T-helper 1 cell (primary cell): ENCODE results near the gene PHACTR3.

Source experiments
- DNase-seq, 5 donors: peaks; one replicate each; pipeline ENCODE4 v3.0.0-alpha.2; 2012 to 2020

PHACTR3 gene

DNA sequence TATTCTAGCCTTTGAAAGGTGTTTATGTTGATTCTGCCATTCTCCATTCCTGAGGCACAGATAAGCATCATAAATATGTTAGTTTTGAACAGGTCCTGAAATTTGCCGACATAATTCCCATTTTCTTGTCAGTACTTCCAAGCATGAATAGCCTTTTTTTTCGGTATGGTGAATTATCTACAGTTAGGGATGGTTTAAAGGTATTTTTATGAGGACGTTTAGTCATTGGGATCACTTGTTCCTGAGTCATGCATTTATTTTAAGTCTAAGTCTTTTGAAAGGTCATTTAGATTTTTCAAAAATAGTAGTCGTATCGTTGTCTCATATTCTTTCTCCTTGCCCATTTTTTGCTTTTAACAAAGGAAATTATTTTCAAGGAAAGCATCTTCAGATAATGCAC lies 98.7 kb downstream of the PHACTR3 start:
- no peak for DNase-seq

DNA sequence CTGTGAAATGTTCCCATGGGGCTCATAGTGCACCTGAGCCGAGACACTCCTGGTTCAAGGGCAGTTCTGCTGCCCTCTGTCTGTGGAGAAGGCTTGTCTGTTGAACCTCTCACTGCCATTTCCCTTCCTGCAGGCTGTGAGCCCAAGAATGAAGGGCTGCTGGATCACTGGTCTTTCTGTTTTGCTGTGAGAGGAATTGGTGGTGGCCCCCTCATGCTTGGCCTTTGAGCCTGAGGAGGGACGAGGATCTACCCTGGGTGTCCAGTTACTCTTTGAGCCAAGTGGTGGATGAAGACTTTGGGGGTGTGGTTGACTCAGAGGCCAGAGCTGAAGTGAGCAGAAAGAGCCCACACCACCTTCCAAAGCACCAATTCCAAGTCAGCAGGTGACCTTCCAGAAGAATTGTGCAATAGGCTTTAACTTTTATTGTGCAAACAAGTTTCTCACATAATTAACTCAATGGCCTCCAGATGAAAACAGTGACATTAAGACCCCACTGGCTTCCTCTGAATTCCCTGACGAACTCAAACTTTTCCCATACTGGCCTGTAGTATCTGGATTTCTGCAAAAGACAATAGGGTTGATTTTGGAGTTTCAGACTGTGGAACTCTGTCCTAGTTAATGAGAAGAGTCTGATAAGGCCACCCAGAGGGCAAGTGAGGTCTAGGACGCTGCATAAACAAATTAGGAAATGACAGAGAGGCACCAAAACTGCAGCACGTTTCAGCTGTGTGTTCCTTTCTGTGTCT lies 101.5 kb downstream of the PHACTR3 start:
- DNase-seq, result no peak

DNA sequence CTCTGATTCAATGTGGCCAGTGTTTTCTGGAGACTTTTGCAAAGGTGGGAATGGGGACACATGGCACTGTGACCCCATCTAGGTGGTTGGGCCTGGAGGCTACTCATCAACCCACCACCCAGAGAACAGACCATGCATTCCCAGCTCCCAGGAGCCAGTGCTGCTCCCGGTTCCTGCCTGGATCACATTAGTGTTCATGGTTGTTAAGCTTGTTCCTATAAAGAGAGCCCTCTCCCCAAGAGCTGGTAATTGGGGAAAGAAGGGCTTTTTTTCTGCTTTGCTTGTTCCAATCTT lies 102.0 kb downstream of the PHACTR3 start:
- no peak for DNase-seq

DNA sequence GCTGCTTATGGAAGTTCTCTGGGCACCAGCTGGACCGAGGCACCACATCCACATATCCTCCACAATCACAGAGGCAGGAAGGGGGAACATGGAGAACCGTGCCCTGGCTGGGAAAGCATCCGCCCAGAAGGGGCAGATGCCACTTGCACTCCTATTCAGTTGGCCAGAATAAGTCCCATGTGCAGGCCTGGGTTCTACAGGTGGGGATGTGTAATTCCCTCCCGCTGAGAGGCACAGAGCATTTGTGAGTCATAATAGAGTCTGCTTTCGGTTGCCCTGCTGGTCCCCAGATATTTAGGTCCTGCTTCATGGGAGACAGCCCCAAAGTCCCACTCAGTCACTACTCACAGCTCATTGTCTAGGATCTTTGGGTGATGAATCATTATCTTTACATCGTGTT lies 104.0 kb downstream of the PHACTR3 start:
- no peak for DNase-seq

DNA sequence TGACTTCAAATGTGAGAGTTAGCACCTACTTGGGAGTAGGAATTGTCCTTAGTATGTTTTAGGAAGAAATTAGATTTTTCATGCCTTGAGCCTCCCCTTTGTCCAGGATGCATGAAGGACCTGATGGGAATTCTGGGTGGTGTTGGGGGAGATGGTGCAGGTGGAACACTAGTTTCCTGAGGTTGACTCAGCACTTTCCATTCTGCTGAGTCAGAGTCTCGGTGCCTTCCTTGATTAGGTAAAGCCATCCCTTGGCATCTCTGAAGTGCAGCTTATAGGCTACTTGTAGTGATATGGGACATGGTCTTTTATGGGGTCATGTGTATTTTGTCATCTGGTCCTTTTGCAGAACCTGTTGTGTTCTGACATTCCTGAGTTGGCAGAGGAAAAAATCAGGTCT lies 105.3 kb downstream of the PHACTR3 start:
- DNase-seq, result no peak

DNA sequence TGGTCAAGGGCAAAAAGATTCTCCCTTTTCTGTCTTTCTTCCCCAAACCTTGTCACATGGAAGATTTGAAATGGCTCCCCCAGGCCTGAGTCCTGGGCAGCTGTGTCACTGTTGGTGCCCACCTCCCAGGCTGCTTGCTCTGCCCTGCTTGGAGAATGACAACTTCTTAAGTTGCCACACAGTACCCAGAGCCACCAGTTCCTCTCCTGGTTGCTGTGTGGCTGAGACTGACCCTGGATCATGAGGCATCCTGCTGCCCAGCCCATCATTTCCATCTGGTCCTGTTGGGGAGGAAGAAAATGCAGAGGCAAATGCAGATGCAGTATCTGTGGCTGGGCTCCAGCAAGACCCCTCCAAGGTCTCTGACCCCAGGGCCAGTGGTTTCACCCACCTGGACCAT lies 113.7 kb downstream of the PHACTR3 start:
- no peak for DNase-seq

DNA sequence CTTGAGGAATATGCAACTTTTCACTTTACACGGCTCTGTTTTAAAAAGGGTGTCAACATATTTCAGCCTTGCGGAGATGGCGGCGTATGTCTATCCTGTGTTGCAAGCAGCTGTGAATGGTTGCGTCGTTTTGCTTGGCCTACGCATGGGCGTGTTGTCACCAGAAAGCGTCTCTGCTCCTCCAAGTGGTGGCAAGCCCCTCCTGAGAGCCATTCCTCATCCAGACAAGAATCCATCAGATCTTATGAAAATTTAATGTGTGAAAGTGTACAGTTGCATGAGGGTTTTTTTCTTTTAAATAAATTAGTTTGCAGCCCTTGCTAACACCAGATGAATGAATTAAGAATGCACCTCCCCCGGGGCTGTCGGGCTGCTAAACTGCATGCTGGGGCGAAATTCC lies 114.4 kb downstream of the PHACTR3 start:
- no peak for DNase-seq

DNA sequence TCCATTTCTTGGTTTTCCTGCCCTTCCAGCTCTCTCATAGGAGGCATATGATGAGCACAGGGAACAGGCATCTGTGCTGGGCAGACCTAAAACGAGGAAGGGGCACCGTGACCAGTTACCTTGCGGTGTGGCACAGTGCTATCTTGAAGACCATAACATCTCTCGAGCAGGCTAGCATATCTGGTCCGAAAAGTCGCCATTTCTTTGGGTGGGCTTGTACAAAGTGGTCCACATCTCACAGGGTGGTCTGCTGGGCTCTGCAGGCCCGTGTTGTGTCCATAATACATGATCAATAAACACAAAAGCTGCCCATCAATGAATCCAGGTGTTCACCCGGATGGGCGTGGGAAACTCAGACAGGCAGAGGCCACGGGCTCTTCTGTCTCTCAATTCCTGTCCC lies 115.7 kb downstream of the PHACTR3 start:
- no peak for DNase-seq

DNA sequence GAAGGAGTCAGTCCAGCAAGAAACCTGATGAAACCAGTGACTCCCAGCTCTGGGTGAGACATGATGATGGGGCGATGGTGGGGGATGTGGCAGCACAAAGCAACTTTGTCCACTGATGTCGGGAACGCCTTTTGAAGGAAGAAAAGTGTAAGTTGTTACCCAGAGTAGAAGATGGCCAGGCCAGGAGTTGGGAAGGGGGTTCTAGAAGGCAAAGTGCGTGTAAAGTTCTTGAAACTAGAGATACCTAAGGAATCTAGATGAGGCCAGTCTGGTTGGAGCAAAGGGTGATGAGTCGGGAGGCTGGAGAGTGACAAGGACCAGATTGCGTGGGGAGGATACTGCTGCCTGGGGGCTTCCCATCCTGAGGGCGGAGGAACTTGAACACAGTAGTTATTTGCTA lies 117.0 kb downstream of the PHACTR3 start:
- no peak for DNase-seq

DNA sequence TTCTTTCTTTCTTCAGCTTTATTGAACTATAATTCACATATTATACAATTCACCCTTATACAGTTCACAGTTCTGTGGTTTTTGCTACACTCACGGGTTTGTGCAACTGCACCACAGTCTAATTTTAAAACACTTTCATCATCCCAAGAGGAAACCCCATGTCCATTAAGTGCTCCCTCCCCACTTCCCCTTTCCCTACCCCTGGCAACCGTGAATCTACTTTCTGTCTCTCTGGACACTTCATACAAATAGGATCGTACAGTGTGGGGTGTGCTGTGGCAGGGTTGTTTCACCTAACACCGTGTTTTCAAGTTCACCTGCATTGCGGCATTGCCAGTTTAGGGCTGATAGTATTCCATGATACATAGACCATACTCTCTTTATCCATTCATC lies 118.8 kb downstream of the PHACTR3 start:
- no peak for DNase-seq

DNA sequence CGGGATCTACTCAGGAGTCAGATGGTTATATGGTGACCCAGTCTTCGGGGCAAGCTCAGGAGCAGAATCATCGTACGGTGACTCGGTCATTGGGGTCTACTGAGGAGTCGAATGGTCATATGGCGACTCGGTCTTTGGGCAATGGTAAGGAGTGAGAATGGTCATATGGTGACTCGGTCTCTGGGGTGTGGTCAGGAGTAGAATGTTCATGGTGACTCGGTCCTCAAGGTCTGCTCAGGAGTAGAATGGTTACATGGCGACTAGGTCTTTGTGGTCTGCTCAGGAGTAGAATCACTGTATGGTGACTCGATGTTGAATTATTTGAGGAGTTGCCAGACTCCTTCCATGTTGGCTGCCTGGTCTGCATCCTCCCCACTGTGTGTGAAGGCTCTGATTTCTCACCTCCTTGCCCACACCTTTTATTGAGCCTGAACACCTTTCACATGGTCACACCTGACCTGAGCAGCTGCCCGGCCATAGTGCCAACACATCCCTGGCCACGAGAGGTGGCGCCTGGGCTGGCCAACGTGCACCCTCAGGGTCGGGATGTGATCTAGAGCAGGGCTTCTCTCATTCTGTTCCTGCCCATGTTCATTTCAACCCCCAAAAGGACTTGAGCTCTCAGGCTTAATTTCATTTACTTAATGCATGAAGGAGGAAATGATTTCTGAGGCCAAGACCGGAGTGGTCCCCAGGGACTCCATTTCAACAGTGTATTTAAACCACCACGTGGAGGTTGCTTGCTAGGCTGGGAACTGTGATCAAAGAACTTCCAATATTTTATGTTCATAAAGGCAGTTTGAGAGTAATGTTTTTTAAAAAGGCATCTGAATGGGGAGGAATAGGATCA lies 119.5 kb downstream of the PHACTR3 start:
- no peak for DNase-seq

DNA sequence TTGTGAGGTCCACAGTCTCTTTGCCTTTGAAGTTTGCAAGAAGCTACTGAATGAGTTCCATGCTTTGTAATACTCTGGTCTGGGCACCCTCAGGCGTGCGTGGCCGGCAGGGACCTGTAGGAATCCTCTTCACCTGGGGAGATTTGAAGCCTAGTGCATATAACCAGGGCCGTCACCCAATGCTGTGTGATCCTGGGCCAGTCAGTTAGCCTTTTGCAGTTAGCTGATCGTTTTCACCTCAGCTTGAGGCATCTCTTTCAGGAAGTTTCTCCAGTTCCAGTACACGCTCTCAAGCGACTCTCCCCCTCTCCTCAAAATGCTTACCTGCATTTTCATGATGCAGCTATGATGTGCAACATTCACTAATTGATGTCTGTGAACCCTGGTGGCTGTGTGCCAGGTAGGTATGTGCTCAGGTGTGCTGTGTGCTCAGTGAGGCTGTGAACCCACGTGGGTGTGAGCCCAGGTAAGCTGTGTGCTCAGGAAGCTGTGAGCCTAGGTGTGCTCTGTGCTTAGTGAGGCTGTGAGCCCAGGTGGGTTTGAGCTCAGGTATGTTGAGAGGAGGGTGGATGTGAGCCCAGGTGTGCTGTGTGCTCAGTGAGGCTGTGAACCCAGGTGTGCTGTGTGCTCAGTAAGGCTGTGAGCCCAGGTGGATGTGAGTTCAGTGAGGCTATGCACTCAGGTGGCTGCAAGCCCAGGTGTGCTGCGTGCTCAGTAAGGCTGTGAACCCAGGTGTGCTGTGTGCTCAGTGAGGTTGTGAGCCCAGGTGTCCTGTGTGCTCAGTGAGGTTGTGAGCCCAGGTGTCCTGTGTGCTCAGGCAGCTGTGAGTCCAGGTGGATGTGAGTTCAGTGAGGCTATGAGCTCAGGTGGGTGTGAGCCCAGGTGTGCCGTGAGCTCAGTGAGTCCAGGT lies 120.4 kb downstream of the PHACTR3 start:
- no peak for DNase-seq

DNA sequence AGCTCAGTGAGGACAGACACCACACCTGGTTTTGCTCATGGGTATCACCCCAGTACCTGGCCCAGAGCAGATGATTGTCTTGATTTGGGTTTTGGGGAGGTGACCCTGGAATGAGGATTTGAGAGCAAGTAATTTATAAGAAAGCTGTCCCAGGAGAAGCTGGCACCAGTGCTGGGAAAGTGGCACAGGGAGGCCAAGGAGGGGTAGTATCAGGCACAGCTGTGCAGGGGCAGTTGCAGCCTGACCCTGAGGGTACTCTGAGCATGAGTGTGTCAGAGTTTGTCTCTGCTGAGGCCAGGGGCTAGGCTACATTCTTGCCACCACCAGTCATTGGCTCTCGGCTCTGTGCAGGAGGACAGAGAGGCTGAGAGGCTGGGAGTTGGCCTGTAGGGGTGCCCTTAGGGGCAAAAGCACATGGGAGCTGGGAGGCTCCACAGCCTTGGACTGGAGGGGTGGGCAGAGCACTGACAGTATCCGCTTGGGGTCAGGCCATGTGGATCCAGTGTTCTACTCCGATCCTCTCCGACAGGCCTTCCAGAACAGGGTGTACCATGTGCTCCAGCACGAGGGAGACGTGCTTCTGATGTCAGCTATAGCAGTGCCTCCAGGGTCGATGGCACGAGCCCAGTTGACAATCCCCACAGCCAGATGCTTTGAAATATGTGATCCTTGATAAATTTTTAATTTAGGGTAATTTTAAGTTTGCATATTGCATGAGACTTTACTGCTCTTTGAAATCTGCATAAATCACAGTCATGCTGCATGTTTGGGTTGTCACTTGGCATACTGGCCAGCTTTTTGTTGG lies 121.3 kb downstream of the PHACTR3 start:
- no peak for DNase-seq

DNA sequence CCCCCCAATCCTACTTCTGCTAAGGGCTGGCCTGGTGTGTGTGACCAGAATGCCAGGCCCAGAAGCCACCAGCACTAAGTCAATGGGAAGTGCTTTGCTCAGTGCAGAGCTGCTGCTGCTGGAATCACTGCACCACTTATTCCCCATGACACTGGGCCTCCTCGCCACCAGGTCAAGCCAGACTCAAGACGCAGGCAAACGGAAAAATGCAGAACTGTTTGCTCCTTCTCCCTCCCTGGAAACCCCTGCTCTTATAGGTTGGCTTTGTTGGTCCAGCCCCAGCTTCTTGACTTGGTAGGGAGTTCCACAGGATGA lies 121.9 kb downstream of the PHACTR3 start:
- no peak for DNase-seq

DNA sequence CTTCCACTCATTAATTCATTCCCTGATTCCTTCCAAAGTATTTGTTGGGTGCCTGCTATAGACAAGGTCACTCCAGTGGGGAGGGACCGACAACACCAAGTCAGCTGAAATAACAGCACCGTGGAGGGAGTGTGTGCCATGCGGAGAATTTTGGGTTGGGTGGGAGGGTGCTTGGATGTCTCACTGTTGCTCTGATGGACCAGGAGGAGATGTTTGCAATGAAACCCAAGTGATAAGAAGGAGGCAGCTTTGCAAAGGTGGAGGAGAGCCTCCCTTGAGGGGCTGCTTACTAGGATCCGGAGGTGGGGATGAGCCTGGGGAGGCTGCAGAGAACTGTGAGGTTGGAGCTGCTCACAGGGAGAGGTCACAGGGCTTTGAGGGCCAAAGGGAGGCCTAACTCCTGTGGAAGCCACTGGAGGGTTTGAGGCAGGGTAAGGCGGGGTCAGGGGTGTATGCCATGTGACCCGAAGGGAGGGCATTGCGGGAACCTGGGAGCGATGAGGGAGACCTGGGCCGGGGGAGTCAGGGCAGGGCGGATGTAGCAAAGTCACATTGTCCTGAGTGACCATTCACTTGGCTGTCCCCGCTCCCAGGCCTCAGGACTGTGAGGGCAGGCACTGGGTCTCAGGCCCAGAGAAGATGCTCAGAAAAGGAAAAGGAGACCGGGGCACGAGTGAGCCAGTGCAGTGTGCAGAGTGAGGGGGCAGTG lies 124.5 kb downstream of the PHACTR3 start:
- DNase-seq, result no peak

DNA sequence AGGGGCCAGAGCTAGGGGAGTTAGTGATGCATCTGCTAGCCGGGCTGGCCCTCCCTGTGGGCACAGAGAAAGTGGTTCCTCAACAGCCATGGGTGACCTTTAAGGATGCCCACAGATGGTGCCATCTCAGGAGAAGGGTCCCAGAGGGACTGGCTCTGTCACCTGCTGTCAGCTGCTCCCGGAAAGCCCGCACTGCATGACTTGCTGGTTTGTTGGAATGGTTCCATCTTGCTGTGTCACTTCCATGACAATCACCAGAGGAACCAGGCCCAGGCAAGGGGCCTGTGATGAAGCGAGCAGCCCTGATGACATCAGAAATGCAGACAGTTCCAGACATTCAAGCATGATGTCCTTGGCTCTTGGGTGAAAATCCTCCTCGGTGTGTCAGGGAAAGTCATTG lies 125.2 kb downstream of the PHACTR3 start:
- no peak for DNase-seq

DNA sequence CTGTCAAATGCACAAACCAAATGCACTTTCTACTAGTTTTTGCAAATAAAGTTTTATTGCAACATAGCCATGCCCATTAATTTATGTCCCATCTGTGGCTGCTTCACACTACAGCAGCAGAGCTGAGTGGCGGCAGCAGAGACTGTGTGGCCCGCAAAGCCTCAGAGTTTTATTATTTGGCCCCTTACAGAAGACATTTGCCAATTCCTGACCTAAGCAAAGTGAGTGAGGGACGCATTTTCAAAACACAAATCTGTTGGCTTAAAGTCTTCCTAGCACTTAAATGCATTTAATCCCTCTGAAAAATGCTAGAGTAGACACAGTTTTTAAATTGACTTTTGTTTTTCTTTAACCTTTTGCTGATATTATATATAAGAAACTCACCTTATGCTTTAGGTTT lies 126.4 kb downstream of the PHACTR3 start:
- DNase-seq, result no peak

DNA sequence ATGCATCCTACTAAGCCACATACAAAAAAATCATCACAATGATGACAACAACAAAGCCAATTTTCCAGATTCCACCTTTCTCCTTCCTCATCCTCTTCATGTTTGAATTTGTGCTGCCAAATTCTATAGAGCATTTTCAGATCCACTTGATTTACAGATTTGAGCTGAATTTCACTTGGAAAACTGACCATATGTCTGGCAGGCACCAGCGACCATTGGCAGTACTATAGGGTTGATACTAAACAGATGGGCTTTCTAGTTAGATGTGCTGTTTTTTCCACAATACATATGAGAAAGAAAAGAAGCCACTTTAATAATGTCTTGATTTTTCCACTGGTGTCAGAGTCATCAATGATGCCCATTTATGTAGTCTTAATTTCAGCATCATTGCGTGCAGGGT lies 127.0 kb downstream of the PHACTR3 start:
- no peak for DNase-seq

DNA sequence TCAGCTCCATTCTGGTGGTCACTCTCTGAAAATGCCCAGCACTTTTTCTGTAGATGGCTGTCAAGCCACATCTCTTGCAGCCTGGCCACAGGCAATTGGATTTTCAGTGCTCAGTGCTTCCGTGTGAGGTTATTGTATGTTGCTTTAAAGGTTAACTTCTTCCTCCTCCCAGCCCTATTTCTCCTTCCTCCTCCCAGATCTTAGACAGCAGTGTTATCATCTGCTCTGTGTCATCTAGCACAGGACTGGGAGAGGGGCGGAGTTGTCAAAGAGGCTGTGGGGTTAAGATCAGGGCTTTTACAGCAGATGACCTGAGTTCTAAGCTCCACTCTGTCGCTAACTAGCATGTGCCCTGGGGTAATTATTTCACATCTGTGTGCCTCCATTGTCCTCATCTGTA lies 129.0 kb downstream of the PHACTR3 start:
- DNase-seq, result no peak

DNA sequence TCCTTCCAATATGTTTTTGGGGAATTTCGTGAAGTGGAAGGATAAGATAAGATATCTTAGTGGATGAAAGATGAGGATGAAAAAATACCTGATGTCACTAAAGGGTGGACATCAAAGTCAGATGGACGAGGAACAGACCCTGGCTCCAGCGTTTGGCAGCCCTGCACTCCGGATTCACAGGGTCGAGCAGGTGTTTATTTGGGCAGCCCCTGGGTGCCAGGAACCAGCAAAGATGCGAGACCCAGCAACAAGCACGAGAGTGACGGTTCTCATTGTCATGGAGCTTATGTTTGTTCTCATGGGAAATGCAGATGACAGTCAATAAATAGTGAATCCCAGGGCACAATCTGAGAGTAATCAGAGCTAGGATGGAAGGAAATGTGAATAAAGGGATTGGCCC lies 131.1 kb downstream of the PHACTR3 start:
- no peak for DNase-seq

DNA sequence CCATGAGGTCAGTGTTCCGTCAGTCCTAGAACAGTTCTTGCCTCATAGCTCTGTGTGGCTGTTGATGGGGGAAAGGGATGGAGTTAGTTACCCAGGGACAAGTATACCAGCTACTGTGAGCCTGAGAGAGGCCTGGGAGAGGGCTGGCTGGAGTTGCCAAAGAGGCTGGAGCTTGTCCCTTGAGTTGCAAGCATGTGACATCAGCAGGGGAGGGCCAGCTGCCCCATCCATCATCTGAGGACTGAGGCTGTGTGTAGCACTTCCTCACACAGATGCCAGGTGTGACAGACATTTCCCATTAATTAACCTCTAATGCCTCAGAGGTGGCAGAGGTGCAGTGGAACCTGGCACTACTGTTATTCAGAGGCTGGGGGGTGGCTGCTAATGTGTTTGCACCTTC lies 131.6 kb downstream of the PHACTR3 start:
- DNase-seq, result no peak

DNA sequence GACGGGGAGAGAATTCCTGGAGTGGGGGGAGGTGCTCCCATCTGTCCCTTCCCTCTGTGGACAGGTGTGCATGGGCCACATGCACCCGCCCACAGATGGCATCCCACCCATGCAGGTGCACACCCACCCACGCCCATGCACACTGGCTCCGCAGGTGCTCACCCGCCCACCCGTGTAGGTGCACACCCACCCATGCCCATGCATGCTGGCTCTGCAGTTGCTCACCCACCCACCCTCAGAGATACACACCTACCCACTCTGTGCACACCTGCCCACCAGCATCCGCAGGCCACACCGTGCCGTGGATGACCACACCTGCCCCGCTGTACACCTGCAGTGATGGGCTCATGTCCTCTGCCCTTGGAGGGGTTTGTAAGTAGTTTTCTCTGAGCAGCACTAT lies 132.0 kb downstream of the PHACTR3 start:
- no peak for DNase-seq
